Peyer's patch (tissue), 4 donors: ENCODE measurements around the gene DCHS2.

ENCODE experiments used
- POLR2A ChIP-seq, 2 donors: fragments of 450-650 bp; IDR thresholded peaks; one replicate each; pipeline ENCODE4 v1.5.1; 2017; ENCODE audit warnings: antibody characterized with exemption in 2 of 2, mild to moderate bottlenecking in 2 of 2, moderate library complexity in 2 of 2
- TF ChIP-seq, protein P1 (sequence below), 6 experiments: fragments of 450-650 bp in 4 of 6; fragments of 200-600 bp in 2 of 6; sonication (generic) in 1 of 6; IDR thresholded peaks; one replicate each; pipeline ENCODE4 v1.5.1; 2017 to 2019; ENCODE audit warnings: antibody characterized with exemption in 6 of 6, mild to moderate bottlenecking in 3 of 6, moderate library complexity in 1 of 6

DNA sequence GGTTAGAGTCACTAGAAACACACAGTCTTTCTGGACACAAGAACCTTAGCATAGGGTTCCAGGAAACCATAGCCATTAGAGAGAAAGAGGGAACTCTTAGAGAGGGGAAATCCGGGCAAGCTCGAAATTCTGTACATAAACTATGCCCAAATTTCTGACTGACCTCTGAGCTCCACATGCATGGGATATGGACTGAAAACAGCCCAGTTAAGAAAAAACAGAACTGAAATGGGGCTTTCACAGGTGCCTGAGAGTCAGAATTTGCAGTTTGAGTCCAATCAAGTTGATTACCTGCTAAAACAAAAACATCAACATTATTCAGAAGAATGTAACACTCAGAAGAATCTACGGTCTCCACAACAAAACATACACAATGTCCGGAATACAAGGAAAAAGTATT, 13.1 kb downstream of the DCHS2 start:
- TF ChIP-seq, protein P1, sequence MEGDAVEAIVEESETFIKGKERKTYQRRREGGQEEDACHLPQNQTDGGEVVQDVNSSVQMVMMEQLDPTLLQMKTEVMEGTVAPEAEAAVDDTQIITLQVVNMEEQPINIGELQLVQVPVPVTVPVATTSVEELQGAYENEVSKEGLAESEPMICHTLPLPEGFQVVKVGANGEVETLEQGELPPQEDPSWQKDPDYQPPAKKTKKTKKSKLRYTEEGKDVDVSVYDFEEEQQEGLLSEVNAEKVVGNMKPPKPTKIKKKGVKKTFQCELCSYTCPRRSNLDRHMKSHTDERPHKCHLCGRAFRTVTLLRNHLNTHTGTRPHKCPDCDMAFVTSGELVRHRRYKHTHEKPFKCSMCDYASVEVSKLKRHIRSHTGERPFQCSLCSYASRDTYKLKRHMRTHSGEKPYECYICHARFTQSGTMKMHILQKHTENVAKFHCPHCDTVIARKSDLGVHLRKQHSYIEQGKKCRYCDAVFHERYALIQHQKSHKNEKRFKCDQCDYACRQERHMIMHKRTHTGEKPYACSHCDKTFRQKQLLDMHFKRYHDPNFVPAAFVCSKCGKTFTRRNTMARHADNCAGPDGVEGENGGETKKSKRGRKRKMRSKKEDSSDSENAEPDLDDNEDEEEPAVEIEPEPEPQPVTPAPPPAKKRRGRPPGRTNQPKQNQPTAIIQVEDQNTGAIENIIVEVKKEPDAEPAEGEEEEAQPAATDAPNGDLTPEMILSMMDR (IDR thresholded peaks at IDR 0.05), result no peak
- TF ChIP-seq POLR2A (IDR thresholded peaks at IDR 0.05), result no peak
